ENCODE measurements around the gene COL11A2.

- TF ChIP-seq PPARA (CRISPR knock-in tag; IDR thresholded peaks at IDR 0.05; ENCODE audit: borderline replicate concordance): no peak
- no peak for TF ChIP-seq CREB5 (CRISPR knock-in tag; IDR thresholded peaks at IDR 0.05; ENCODE audit: low read depth)
- TF ChIP-seq ZFP3 (CRISPR knock-in tag; IDR thresholded peaks at IDR 0.05): no peak
- no peak for TF ChIP-seq ZFP30 (CRISPR knock-in tag; IDR thresholded peaks at IDR 0.05)
- TF ChIP-seq ESRRG (CRISPR knock-in tag; IDR thresholded peaks at IDR 0.05): no peak
Measured at GRCh38 chr6:33171880-33172687, 20.2 kb downstream of the COL11A2 start.

Data from SK-N-SH treated with all-trans-retinoic acid at 6 μM for 48 hours (cell line).